Fibroblast of pulmonary artery (primary cell): Measurements from ENCODE around the gene GPR18.

Source experiments
- DNase-seq: peaks from one replicate; pipeline ENCODE4 v3.0.0-alpha.2; 2010; ENCODE audit warnings: low read depth
- H3K4me3 ChIP-seq: replicated peaks from 2 replicates; pipeline ENCODE4 v1.5.1; 2011; ENCODE audit warnings: low read depth, mild to moderate bottlenecking, control low read depth, low read length, moderate library complexity
- CTCF ChIP-seq: IDR thresholded peaks from 2 replicates; pipeline ENCODE4 v1.5.1; 2011; ENCODE audit warnings: mild to moderate bottlenecking, control low read depth, low read length, inconsistent platforms; ENCODE audit errors: missing control alignments

GPR18 gene

GRCh38 chr13:99298056-99298455 lies 39.9 kb upstream of the GPR18 start:
- no peak overlapping the region for H3K4me3 ChIP-seq
- no peak for DNase-seq
- TF ChIP-seq CTCF, result no peak

DNA sequence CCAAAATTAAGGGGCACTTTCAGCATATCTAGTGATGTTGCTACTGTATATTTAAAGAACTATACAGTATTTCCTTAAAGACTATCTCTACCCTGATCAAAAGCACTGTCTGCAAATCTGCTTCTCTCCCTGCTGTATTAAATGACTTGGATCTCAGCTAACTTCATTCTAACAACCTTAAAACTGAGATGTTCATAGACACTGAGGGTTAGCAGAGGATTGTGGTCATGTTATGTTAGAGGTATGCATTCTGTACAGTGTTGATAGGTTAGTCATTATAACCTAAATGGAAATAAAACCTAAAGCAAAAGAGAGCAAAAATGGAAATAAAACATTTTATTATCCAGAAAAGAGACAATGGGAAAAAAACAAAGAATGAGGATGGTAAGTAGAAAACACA lies 39.2 kb upstream of the GPR18 start:
- H3K4me3 ChIP-seq, result no peak overlapping the region
- DNase-seq, result no peak
- no peak for TF ChIP-seq CTCF

GRCh38 chr13:99296398-99296797 lies 38.2 kb upstream of the GPR18 start:
- DNase-seq, result no peak
- no peak overlapping the region for H3K4me3 ChIP-seq
- no peak for TF ChIP-seq CTCF

DNA sequence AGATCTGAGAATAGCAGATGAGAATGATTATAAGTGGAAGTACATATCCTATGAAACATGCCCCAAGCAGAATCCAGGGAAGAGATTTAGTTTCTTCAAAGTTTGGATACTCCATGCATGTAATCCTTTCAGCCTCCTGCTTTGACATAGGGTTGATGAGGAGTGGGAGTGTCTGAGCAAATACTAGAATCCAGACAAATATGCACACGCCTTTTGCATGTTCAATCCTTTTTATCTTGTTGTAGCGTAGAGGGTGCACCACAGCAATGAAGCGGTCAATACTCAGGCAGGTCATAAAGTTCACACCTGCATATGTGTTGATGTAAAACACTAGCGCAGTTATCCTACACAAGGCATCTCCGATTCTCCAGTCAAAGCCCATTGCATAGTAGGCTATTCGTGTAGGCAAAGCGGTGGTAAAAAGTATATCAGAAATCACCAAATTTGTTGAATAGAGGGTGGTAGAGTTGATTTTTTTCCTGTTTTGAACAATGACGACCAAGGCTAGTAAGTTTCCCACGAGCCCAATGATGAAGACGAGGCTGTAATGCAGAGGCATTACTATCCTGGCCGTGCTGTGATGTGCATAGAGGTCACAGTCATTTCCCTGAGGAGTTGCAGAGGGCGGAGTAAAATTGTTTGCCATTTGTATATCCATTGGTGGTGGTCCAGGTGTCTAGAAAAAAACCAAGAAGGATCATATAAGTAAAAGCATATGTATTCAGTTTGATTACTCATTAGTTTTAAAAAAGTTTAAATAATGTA lies 37.5 kb upstream of the GPR18 start:
- no peak overlapping the region for H3K4me3 ChIP-seq
- no peak for DNase-seq
- no peak for TF ChIP-seq CTCF

- TF ChIP-seq CTCF, result no peak
- H3K4me3 ChIP-seq, result no peak overlapping the region
- DNase-seq, result no peak
Measured at GRCh38 chr13:99294958-99295357, 36.8 kb upstream of the GPR18 start.

- no peak for TF ChIP-seq CTCF
- no peak for DNase-seq
- H3K4me3 ChIP-seq, result no peak overlapping the region
Measured at GRCh38 chr13:99294198-99294597, 36.0 kb upstream of the GPR18 start.

DNA sequence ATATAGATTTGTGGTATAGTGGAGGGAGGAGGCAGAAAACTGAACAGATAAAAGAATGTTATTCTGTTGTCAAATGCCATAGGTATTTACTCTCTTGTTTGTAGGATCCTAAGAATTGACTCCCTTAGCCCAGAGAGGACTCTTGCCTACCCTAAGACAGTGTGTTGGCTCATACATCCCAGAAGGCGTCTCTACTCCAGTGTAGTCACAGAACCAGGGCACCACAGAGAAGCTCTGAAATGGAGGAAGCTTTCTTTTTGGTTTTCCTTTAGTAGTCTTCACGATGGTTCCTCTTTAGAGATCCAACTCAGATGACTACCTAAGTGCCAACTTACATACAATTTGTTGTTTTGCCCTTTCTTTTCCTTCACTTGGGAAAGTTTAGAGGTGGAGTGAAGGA lies 35.0 kb upstream of the GPR18 start:
- no peak for TF ChIP-seq CTCF
- DNase-seq, result no peak
- H3K4me3 ChIP-seq, result no peak overlapping the region
